8988T (cell line): Measurements from ENCODE around the gene PKN2.

Source experiments
- DNase-seq: peaks from one replicate; pipeline ENCODE4 v3.0.0; 2011

PKN2 gene

GRCh38 chr1:88683541-88684481, at the start of gene PKN2:
Gene PKN2, plus strand, starts transcription at chr1:88684273. Its CDS starts 308 bp downstream, at chr1:88684581.
- peak; percentile 58 for DNase-seq

GRCh38 chr1:88634538-88634937, 49.5 kb upstream of the PKN2 start:
- no peak for DNase-seq

- no peak for DNase-seq
Measured at GRCh38 chr1:88640060-88640459, 44.0 kb upstream of the PKN2 start.

GRCh38 chr1:88645886-88646285, 38.2 kb upstream of the PKN2 start:
- DNase-seq: no peak

- no peak for DNase-seq
Measured at GRCh38 chr1:88646476-88647248, 37.4 kb upstream of the PKN2 start.

- no peak for DNase-seq
Measured at GRCh38 chr1:88647249-88647645, 36.8 kb upstream of the PKN2 start.

GRCh38 chr1:88647749-88648415, 36.2 kb upstream of the PKN2 start:
- DNase-seq: no peak

GRCh38 chr1:88648706-88649105, 35.4 kb upstream of the PKN2 start:
- DNase-seq: no peak

GRCh38 chr1:88649932-88650331, 34.1 kb upstream of the PKN2 start:
- no peak for DNase-seq

- DNase-seq: no peak
Measured at GRCh38 chr1:88650676-88651418, 33.2 kb upstream of the PKN2 start.

GRCh38 chr1:88655140-88655539, 28.9 kb upstream of the PKN2 start:
- no peak for DNase-seq

- DNase-seq: no peak
Measured at GRCh38 chr1:88655685-88656299, 28.3 kb upstream of the PKN2 start.

GRCh38 chr1:88658419-88658818, 25.7 kb upstream of the PKN2 start:
- DNase-seq: no peak

GRCh38 chr1:88659552-88659951, 24.5 kb upstream of the PKN2 start:
- DNase-seq: no peak

GRCh38 chr1:88661188-88661587, 22.9 kb upstream of the PKN2 start:
- DNase-seq: no peak

- DNase-seq: no peak
Measured at GRCh38 chr1:88661951-88662699, 21.9 kb upstream of the PKN2 start.

GRCh38 chr1:88662723-88663122, 21.4 kb upstream of the PKN2 start:
- no peak for DNase-seq

GRCh38 chr1:88668405-88668804, 15.7 kb upstream of the PKN2 start:
- DNase-seq: no peak

- no peak for DNase-seq
Measured at GRCh38 chr1:88670462-88670861, 13.6 kb upstream of the PKN2 start.

GRCh38 chr1:88673446-88673845, 10.6 kb upstream of the PKN2 start:
- DNase-seq: no peak

- DNase-seq: no peak
Measured at GRCh38 chr1:88678405-88678804, 5.7 kb upstream of the PKN2 start.
